ENCODE results near the gene ANKRD13A. TPM values are rescaled to one million over a fixed set of nuclear protein-coding genes. Genes with fewer than 3 reads are reported as not detected.

The ANKRD13A gene
- total and polyA plus RNA-seq, 2 donors (not counting 3 experiments of a cell fraction or from before 2014, with no cell fraction given), result 37.0 to 43.9 TPM

- no peak overlapping the region for H3K4me2 ChIP-seq (ENCODE audit: insufficient read depth, low read length)
- FAIRE-seq, result no peak
- DNase-seq (ENCODE audit: low read depth, low spot score), result no peak
- no peaks in the 10 kb centered on the region for H3K9me3 ChIP-seq (replicated peaks; ENCODE audit: control insufficient read depth, insufficient read depth, low read length)
- no peak overlapping the region for H3K9ac ChIP-seq (replicated peaks; ENCODE audit: extremely low read depth, insufficient read depth, low read length)
- H3K36me3 ChIP-seq (ENCODE audit: control insufficient read depth in 2 of 2, extremely low read depth in 1 of 2, insufficient read depth in 2 of 2, low read length in 2 of 2), result peaks cover 32 to 36% of the 10 kb centered on the region in 2 experiments
- TF ChIP-seq MYC (IDR thresholded peaks at IDR 0.05; ENCODE audit: low read depth, low read length) (no peak), GATA2 (IDR thresholded peaks at IDR 0.05; ENCODE audit: insufficient read depth, insufficient read length, low read depth, low read length) (no peak), MAX (IDR thresholded peaks at IDR 0.05; ENCODE audit: insufficient read depth, insufficient read length) (no peak), FOS (IDR thresholded peaks at IDR 0.05; ENCODE audit: borderline replicate concordance, insufficient read depth, low read length) (no peak)
- dilution Hi-C loops (cut with MboI; ENCODE audit: extremely low pct_ligation_motif_present, low sequenced_read_pairs) (no loop called here), intact Hi-C loops (cut with micrococcal nuclease) (no loop called here)
- no peaks in the 10 kb centered on the region for H3K79me2 ChIP-seq (ENCODE audit: control insufficient read depth, insufficient read depth, low read length)
- no TSS peak for BruUV-seq (replicated peaks)
- no peaks in the 10 kb centered on the region for H3K27me3 ChIP-seq (ENCODE audit: control insufficient read depth in 2 of 2, insufficient read depth in 2 of 2, low read length in 2 of 2)
- no peak overlapping the region for H3K4me3 ChIP-seq (replicated peaks in 1 of 3; ENCODE audit: insufficient read depth in 1 of 3, low read depth in 1 of 3, low read length in 3 of 3)
- POLR2A ChIA-PET, result no interaction called here
- CTCF ChIA-PET, result interaction anchor here (1.2 kb wide), 1 partner anchor 12 kb away, joined by 4 read pairs; no protein-coding TSS in a partner anchor
- H3K4me1 ChIP-seq (ENCODE audit: control insufficient read depth, extremely low read depth, insufficient read depth, low read length), result peaks cover 4% of the 10 kb centered on the region
- no peak overlapping the region for H2AFZ ChIP-seq (ENCODE audit: low read depth, low read length)
- no peaks in the 10 kb centered on the region for H3K9me1 ChIP-seq (replicated peaks; ENCODE audit: control insufficient read depth, extremely low read depth, insufficient read depth, low read length)
- H4K20me1 ChIP-seq (replicated peaks; ENCODE audit: control insufficient read depth, extremely low read depth, insufficient read depth, low read length), result no peaks in the 10 kb centered on the region
- no peak overlapping the region for H3K27ac ChIP-seq (ENCODE audit: insufficient read depth, low read depth, low read length)
Observed at GRCh38 chr12:109951751-109952150, 47.5 kb upstream of the ANKRD13A start.

GRCh38 chr12:109952160-109952858 is 46.9 kb upstream of the ANKRD13A start:
- no TSS peak for BruUV-seq (replicated peaks)
- Histone ChIP-seq H3K4me3 (replicated peaks in 1 of 3; ENCODE audit: insufficient read depth in 1 of 3, low read depth in 1 of 3, low read length in 3 of 3) (no peak overlapping the region), H3K79me2 (ENCODE audit: control insufficient read depth, insufficient read depth, low read length) (no peaks in the 10 kb centered on the region), H3K4me1 (ENCODE audit: control insufficient read depth, extremely low read depth, insufficient read depth, low read length) (no peaks in the 10 kb centered on the region), H3K36me3 (ENCODE audit: control insufficient read depth in 2 of 2, extremely low read depth in 1 of 2, insufficient read depth in 2 of 2, low read length in 2 of 2) (peaks cover 32 to 36% of the 10 kb centered on the region in 2 experiments), H3K27me3 (ENCODE audit: control insufficient read depth in 2 of 2, insufficient read depth in 2 of 2, low read length in 2 of 2) (no peaks in the 10 kb centered on the region), H3K4me2 (ENCODE audit: insufficient read depth, low read length) (no peak overlapping the region), H2AFZ (ENCODE audit: low read depth, low read length) (no peak overlapping the region), H3K9ac (replicated peaks; ENCODE audit: extremely low read depth, insufficient read depth, low read length) (no peak overlapping the region), H3K27ac (ENCODE audit: insufficient read depth, low read depth, low read length) (no peak overlapping the region), H3K9me3 (replicated peaks; ENCODE audit: control insufficient read depth, insufficient read depth, low read length) (no peaks in the 10 kb centered on the region), H3K9me1 (replicated peaks; ENCODE audit: control insufficient read depth, extremely low read depth, insufficient read depth, low read length) (no peaks in the 10 kb centered on the region), H4K20me1 (replicated peaks; ENCODE audit: control insufficient read depth, extremely low read depth, insufficient read depth, low read length) (no peaks in the 10 kb centered on the region)
- DNase-seq (ENCODE audit: low read depth, low spot score) (no peak), FAIRE-seq (no peak)
- no peak for TF ChIP-seq MYC (IDR thresholded peaks at IDR 0.05; ENCODE audit: low read depth, low read length)
- TF ChIP-seq CTCF (IDR thresholded peaks at IDR 0.05; ENCODE audit: extremely low read depth in 1 of 2, insufficient read depth in 1 of 2, low read depth in 1 of 2, low read length in 2 of 2), result no peak
- TF ChIP-seq JUN (IDR thresholded peaks at IDR 0.05; ENCODE audit: borderline replicate concordance, insufficient read depth, insufficient read length, low read depth), result no peak
- TF ChIP-seq POLR2A (IDR thresholded peaks at IDR 0.05; ENCODE audit: low read depth, low read length), result no peak
- TF ChIP-seq EZH2 (IDR thresholded peaks at IDR 0.05; ENCODE audit: borderline replicate concordance, low read depth, low read length, severe bottlenecking), result no peak
- TF ChIP-seq FOS (IDR thresholded peaks at IDR 0.05; ENCODE audit: borderline replicate concordance, insufficient read depth, low read length), result no peak
- TF ChIP-seq GATA2 (IDR thresholded peaks at IDR 0.05; ENCODE audit: insufficient read depth, insufficient read length, low read depth, low read length), result no peak
- dilution Hi-C loops (cut with MboI; ENCODE audit: extremely low pct_ligation_motif_present, low sequenced_read_pairs), result no loop called here
- ChIA-PET CTCF (interaction anchor here (1.2 kb wide), 1 partner anchor 12 kb away, joined by 4 read pairs; no protein-coding TSS in a partner anchor), POLR2A (no interaction called here)
- intact Hi-C loops (cut with micrococcal nuclease), result no loop called here
